PC-3 (cell line): ENCODE measurements around the gene FASN.

ENCODE experiments used
- EZH2 ChIP-seq: fragments of 300-600 bp; sonication (generic); IDR thresholded peaks from one replicate; pipeline ENCODE4 v1.6.1; 2017; ENCODE audit warnings: antibody characterized with exemption, mild to moderate bottlenecking, low read length; ENCODE audit not compliant: unreplicated experiment
- EZH2phosphoT487 ChIP-seq: fragments of 300-600 bp; sonication (generic); IDR thresholded peaks from 2 replicates; pipeline ENCODE4 v1.6.1; 2018; ENCODE audit warnings: mild to moderate bottlenecking, antibody characterized with exemption, low read length, borderline replicate concordance

- TF ChIP-seq EZH2phosphoT487 (no peak), EZH2 (no peak)
These were observed 8.0 kb upstream of the FASN start for GRCh38 chr17:82105882-82106687.
